Measurements from ENCODE around the gene CIAO3. TPM values are rescaled to one million over a fixed set of nuclear protein-coding genes. Genes with fewer than 3 reads are reported as not detected.
"Not testable (repeated sequence)": the region's sequence is repeated elsewhere in the genome, so short reads cannot be mapped to it uniquely, and the experiment has no call there.

Gene CIAO3
- total RNA-seq, 1 donor from 2014 or later = 19.3 TPM

- no peak for DNase-seq (ENCODE audit: low read depth)
These were observed 8.2 kb upstream of the CIAO3 start for GRCh38 chr16:749010-749409.

GRCh38 chr16:747978-748746 is 7.4 kb upstream of the CIAO3 start:
- no peak for DNase-seq (ENCODE audit: low read depth)
- no peak for TF ChIP-seq CTCF (conservative IDR thresholded peaks at IDR 0.05; ENCODE audit: low read depth, low read length)

More at GRCh38 chr16:749010-749409, 8.2 kb upstream of the CIAO3 start:
- H3K4me3 ChIP-seq (ENCODE audit: low read depth, low read length) = no peak overlapping the region
- no peak for TF ChIP-seq CTCF (conservative IDR thresholded peaks at IDR 0.05; ENCODE audit: low read depth, low read length)

GRCh38 chr16:746637-747036 is 5.8 kb upstream of the CIAO3 start:
- DNase-seq (ENCODE audit: low read depth) = no peak
- H3K4me3 ChIP-seq (ENCODE audit: low read depth, low read length) = no peak overlapping the region
- TF ChIP-seq CTCF (conservative IDR thresholded peaks at IDR 0.05; ENCODE audit: low read depth, low read length) = no peak

More at GRCh38 chr16:747978-748746, 7.4 kb upstream of the CIAO3 start:
- H3K4me3 ChIP-seq (ENCODE audit: low read depth, low read length) = no peak overlapping the region

- peak; percentile 67 for TF ChIP-seq CTCF (conservative IDR thresholded peaks at IDR 0.05; ENCODE audit: low read depth, low read length)
- DNase-seq (ENCODE audit: low read depth) = no peak
- no peak overlapping the region for H3K4me3 ChIP-seq (ENCODE audit: low read depth, low read length)
These were observed 4.9 kb upstream of the CIAO3 start for GRCh38 chr16:745739-746138.

- DNase-seq (ENCODE audit: low read depth) = no peak
- no peak overlapping the region for H3K4me3 ChIP-seq (ENCODE audit: low read depth, low read length)
- TF ChIP-seq CTCF (conservative IDR thresholded peaks at IDR 0.05; ENCODE audit: low read depth, low read length) = peak; percentile 23
These were observed 3.1 kb upstream of the CIAO3 start for GRCh38 chr16:743794-744500.

GRCh38 chr16:742894-743293 is 2.1 kb upstream of the CIAO3 start:
- not testable (repeated sequence) for DNase-seq (ENCODE audit: low read depth)

GRCh38 chr16:741986-742629 is 1.3 kb upstream of the CIAO3 start:
- no peak for TF ChIP-seq CTCF (conservative IDR thresholded peaks at IDR 0.05; ENCODE audit: low read depth, low read length)
- no peak for DNase-seq (ENCODE audit: low read depth)
- H3K4me3 ChIP-seq (ENCODE audit: low read depth, low read length) = no peak overlapping the region

More at GRCh38 chr16:742894-743293, 2.1 kb upstream of the CIAO3 start:
- not testable (repeated sequence) for H3K4me3 ChIP-seq (ENCODE audit: low read depth, low read length)
